Ishikawa (cell line): Measurements from ENCODE around the gene FLYWCH1.

Source experiments
- CEBPB ChIP-seq: IDR thresholded peaks from 2 replicates; pipeline ENCODE4 v1.6.1; 2012
- CREB1 ChIP-seq: IDR thresholded peaks from 2 replicates; pipeline ENCODE4 v1.6.1; 2012; ENCODE audit warnings: low read depth
- NFIC ChIP-seq: IDR thresholded peaks from 2 replicates; pipeline ENCODE4 v1.6.1; 2012
- RAD21 ChIP-seq: IDR thresholded peaks from 2 replicates; pipeline ENCODE4 v1.6.1; 2012; ENCODE audit warnings: low read depth
- ZBTB7A ChIP-seq: IDR thresholded peaks from 2 replicates; pipeline ENCODE4 v1.6.1; 2012; ENCODE audit warnings: low read depth
- TF ChIP-seq, protein P1 (sequence below): IDR thresholded peaks from 2 replicates; pipeline ENCODE4 v1.6.1; 2012; ENCODE audit warnings: low read depth, mild to moderate bottlenecking
- TF ChIP-seq, protein P2 (sequence below): IDR thresholded peaks from 2 replicates; pipeline ENCODE4 v1.6.1; 2012

DNA sequence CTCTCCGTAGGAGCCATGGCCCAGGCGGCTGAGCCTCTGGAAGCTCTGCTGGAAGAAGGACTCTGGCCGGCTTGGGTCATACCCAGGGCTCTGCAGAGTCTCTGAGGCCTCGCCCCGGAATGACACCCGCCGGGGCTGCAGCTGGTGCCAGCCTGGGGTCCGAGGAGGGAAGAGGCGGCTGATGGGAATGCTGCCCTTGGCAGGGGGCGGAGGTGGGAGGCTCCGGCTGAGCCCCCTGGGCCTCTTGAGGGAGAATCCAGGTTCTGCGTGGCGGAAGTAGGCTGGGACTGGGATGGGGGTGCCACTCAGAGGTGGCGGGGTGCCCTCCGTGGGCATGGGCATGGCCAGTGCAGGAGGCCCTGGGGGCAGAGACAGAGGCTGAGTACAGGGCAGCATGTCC, 64.9 kb downstream of the FLYWCH1 start:
- TF ChIP-seq CEBPB (no peak), ZBTB7A (no peak), RAD21 (no peak), NFIC (no peak), CREB1 (no peak)
- TF ChIP-seq, protein P1, sequence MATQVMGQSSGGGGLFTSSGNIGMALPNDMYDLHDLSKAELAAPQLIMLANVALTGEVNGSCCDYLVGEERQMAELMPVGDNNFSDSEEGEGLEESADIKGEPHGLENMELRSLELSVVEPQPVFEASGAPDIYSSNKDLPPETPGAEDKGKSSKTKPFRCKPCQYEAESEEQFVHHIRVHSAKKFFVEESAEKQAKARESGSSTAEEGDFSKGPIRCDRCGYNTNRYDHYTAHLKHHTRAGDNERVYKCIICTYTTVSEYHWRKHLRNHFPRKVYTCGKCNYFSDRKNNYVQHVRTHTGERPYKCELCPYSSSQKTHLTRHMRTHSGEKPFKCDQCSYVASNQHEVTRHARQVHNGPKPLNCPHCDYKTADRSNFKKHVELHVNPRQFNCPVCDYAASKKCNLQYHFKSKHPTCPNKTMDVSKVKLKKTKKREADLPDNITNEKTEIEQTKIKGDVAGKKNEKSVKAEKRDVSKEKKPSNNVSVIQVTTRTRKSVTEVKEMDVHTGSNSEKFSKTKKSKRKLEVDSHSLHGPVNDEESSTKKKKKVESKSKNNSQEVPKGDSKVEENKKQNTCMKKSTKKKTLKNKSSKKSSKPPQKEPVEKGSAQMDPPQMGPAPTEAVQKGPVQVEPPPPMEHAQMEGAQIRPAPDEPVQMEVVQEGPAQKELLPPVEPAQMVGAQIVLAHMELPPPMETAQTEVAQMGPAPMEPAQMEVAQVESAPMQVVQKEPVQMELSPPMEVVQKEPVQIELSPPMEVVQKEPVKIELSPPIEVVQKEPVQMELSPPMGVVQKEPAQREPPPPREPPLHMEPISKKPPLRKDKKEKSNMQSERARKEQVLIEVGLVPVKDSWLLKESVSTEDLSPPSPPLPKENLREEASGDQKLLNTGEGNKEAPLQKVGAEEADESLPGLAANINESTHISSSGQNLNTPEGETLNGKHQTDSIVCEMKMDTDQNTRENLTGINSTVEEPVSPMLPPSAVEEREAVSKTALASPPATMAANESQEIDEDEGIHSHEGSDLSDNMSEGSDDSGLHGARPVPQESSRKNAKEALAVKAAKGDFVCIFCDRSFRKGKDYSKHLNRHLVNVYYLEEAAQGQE: no peak
- TF ChIP-seq, protein P2, sequence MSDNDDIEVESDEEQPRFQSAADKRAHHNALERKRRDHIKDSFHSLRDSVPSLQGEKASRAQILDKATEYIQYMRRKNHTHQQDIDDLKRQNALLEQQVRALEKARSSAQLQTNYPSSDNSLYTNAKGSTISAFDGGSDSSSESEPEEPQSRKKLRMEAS: no peak
